Psoas muscle (tissue), 8 donors: ENCODE results near the gene ATF2. TPM values are rescaled to one million over a fixed set of nuclear protein-coding genes. Genes with fewer than 3 reads are reported as not detected.
A peak's percentile ranks its signal among the peaks of the same experiment; 100 is the strongest.

Experiments
- ATAC-seq, 4 donors: fragments of 200-7000 bp; cut with Tn5 transposase; one replicate each; pipeline ENCODE4 v1.9.1; 2020; ENCODE audit warnings: moderate library complexity in 3 of 4, mild to moderate bottlenecking in 2 of 4
- DNase-seq, 2 donors: peaks; one replicate each; pipeline ENCODE4 v3.0.0-alpha.2; 2020
- H3K27ac ChIP-seq: fragments of 200-600 bp; one replicate; pipeline ENCODE4 v1.8.0; 2022
- H3K27me3 ChIP-seq, 3 donors: fragments of 200-600 bp in 1 of 3; one replicate each; pipeline versions ENCODE4 v1.6.1 to v1.8.0; 2013 to 2022; ENCODE audit warnings: low read length in 2 of 3, mild to moderate bottlenecking in 2 of 3, moderate library complexity in 1 of 3; ENCODE audit not compliant: insufficient read depth in 3 of 3
- H3K36me3 ChIP-seq, 2 donors: fragments of 200-600 bp in 1 of 2; one replicate each; pipeline versions ENCODE4 v1.6.1 to v1.8.0; 2013 to 2022; ENCODE audit warnings: low read depth in 1 of 2, mild to moderate bottlenecking in 1 of 2, moderate library complexity in 1 of 2; ENCODE audit not compliant: insufficient read depth in 1 of 2
- H3K4me1 ChIP-seq: fragments of 200-600 bp; one replicate; pipeline ENCODE4 v1.8.0; 2022
- H3K4me3 ChIP-seq: fragments of 200-600 bp; one replicate; pipeline ENCODE4 v1.8.0; 2022; ENCODE audit warnings: mild to moderate bottlenecking
- H3K9me3 ChIP-seq: fragments of 200-600 bp; one replicate; pipeline ENCODE4 v1.8.0; 2022
- CTCF ChIP-seq: fragments of 200-600 bp; IDR thresholded peaks from one replicate; pipeline ENCODE4 v1.8.0; 2022; ENCODE audit warnings: antibody characterized with exemption
- WGBS, 3 donors: extraction: QIAGEN DNeasy Blood & Tissue Kit; methylation state at CpG; one replicate each; pipeline versions ENCODE4 v1.1.6 to v1.1.7; 2013; 5-methylcytosine and 5-hydroxymethylcytosine counted together
- intact Hi-C, 2 donors: fragments of 100-400 bp; cut with DNase I; formaldehyde crosslinking; loops; one replicate each; pipeline versions ENCODE4 v1.11.0 to v1.14.2; 2022
- polyA plus RNA-seq, 3 donors: library from polyadenylated mRNA; stranded (reverse); fragments of 200-250 nt; gene quantifications; one replicate each; pipeline ENCODE4 v1.2.3, GENCODE V29; 2013
- total RNA-seq, 4 donors: library from RNA; stranded (reverse); fragmentation: NEBNext Ultra II Directional in 2 of 4; extraction: Animal tissue kit (Norgen Biotek cat#: 25700) in 2 of 4; gene quantifications; one replicate each; pipeline versions ENCODE4 v1.2.1 to v1.2.4, GENCODE V29; 2021 to 2023
- donor health status: healthy with polysubstance abuse.
- donor health status: DM: no; HTN: no; CAD: no; lungs with moderate emphysema.
- donor health status: Bipolar disorder and iron deficiency.
- donor health status: healthy.
- donor health status: DM: yes; HTN: yes; CAD: no.
- donor health status: DM: no; HTN: no; CAD: no.
- donor health status: DM: no; HTN: no; CAD: no.
- donor health status: DM: yes; HTN: yes; CAD: no.

ATF2 gene
- total and polyA plus RNA-seq, 7 donors: 6.9 to 22.3 (median 18.7) TPM

GRCh38 chr2:175168564-175168945, 552 bp upstream of the ATF2 start:
- 0 to 1% (median 0%) methylated on average over 10 to 11 of the region's 11 CpGs for WGBS, 3 donors

DNA sequence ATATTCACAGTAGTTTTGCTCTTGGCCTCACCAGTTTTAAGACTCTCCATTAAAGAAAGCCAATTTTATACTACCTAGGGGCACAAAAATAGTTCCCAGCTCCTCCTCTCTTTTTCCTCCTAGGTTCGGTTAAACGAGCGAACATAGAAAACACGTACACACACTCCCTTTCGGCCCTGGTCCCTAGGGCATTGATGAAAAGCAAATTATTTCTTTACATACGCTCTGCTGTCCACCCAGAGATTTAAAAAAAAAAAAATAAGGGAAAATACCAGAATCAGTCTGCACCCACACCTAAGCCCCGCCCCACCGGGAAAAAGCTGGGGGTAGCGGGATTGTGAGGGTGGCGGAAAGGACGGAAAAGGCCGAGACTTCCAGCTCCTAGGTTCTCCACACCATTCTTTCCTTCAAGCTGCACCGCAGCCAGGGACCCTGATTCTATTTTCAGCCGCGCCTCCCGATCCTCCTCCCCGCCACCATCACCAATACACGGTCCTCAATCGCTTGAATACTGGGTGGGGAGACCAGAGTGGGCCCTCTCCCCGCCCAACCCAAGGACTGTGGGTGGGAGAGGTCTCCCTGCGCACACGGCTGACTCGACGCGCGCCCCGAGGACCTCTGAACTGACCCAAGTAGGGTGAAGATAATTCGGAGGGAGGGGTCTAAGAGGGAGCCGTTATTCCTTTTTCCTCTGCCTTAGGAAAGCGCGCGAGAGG, 769 bp downstream of the ATF2 start:
- peak overlapping the region; percentile 81 for H3K4me3 ChIP-seq
- H3K4me1 ChIP-seq: peaks cover 20% of the 10 kb centered on the region
- 0 to 2% (median 0%) methylated on average over 30 to 32 of the region's 32 CpGs for WGBS, 3 donors
- intact Hi-C loops: loop anchor here in 1 of 2 donors (5.0 kb wide), 1 partner anchor 35 kb away; no protein-coding TSS in a partner anchor
- no peaks in the 10 kb centered on the region for H3K27me3 ChIP-seq
- H3K36me3 ChIP-seq: peaks cover 0 to 2% of the 10 kb centered on the region in 2 donors
- peak overlapping the region; percentile 90 for H3K27ac ChIP-seq
- TF ChIP-seq CTCF: no peak
- peak in 3 of 4 donors; percentile 0 to 34 (median 1) for ATAC-seq
- no peaks in the 10 kb centered on the region for H3K9me3 ChIP-seq
- DNase-seq: peak in 1 of 2 donors; percentile 63

More at GRCh38 chr2:175168564-175168945, 552 bp upstream of the ATF2 start:
- Histone ChIP-seq H3K36me3 (peaks cover 0 to 5% of the 10 kb centered on the region in 2 donors), H3K4me1 (peaks cover 20% of the 10 kb centered on the region), H3K27ac (peak overlapping the region; percentile 90), H3K9me3 (no peaks in the 10 kb centered on the region), H3K4me3 (peak overlapping the region; percentile 81), H3K27me3 (no peaks in the 10 kb centered on the region)
- ATAC-seq: no peak
- intact Hi-C loops: loop anchor here in 1 of 2 donors (5.0 kb wide), 1 partner anchor 36 kb away; no protein-coding TSS in a partner anchor
- TF ChIP-seq CTCF: no peak
- no peak for DNase-seq

DNA sequence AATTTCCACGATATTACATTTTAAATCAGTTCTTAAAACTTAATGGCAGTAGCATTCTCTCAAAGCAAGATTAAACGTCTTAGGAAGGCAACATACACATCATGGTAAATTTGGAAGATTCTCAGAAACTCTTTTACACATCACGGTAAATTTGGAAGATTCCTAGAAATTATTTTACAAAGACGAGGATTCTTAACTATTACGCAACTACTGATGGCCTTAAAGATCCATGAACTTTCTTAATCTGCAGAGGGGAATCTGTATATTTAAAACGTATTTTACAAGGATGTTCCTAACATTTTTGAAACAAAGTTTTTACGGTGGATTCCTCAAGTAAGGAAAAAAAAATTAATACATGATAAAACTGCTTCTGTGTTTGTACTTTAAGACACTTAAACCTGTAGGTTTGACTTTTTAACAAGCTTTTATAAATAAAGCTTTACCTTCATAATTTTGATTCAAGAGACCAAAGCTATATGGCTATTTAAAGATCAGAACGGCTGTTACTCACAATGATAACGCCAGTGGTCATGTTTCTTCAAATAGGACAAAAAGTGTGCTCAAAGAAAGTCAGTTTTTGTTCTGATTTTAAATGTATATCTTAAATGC, 1.7 kb downstream of the ATF2 start:
- H3K27ac ChIP-seq: peak overlapping the region; percentile 90
- no peaks in the 10 kb centered on the region for H3K9me3 ChIP-seq
- ATAC-seq (no peak), DNase-seq (no peak)
- intact Hi-C loops: loop anchor here in 1 of 2 donors (5.0 kb wide), 1 partner anchor 34 kb away; no protein-coding TSS in a partner anchor
- H3K36me3 ChIP-seq: no peaks in the 10 kb centered on the region
- peak overlapping the region; percentile 81 for H3K4me3 ChIP-seq
- 37 to 43% (median 43%) methylated on average over 9 of the region's 9 CpGs for WGBS, 3 donors
- no peak for TF ChIP-seq CTCF
- peaks cover 25% of the 10 kb centered on the region for H3K4me1 ChIP-seq
- no peaks in the 10 kb centered on the region for H3K27me3 ChIP-seq

DNA sequence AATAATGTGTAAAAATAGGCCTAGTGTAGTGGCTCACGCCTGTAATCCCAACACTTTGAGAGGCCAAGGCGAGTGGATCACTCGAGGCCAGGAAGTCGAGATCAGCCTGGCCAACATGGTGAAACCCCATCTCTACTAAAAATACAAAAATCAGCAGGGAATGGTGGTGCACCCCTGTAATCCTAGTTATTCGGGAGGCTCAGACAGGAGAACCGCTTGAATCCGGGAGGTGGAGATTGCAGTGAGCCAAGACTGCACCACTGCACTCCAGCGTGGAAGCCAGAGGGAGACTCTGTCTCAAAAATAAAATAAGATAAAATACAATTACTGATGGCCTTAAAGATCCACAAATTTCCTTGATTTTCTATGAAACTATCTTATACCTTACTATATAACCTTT, 3.8 kb downstream of the ATF2 start:
- Histone ChIP-seq H3K36me3 (peaks cover 0 to 5% of the 10 kb centered on the region in 2 donors), H3K9me3 (no peaks in the 10 kb centered on the region), H3K27me3 (no peaks in the 10 kb centered on the region), H3K4me1 (peaks cover 17% of the 10 kb centered on the region), H3K27ac (no peak overlapping the region), H3K4me3 (no peak overlapping the region)
- ATAC-seq (no peak), DNase-seq (no peak)
- no peak for TF ChIP-seq CTCF
- 90 to 96% (median 91%) methylated on average over 8 of the region's 8 CpGs for WGBS, 3 donors
- intact Hi-C loops: no loop called here
